ENCODE data around the gene OBSCN. TPM values are rescaled to one million over a fixed set of nuclear protein-coding genes. Genes with fewer than 3 reads are reported as not detected.

Gene OBSCN
- total RNA-seq, 1 donor from 2014 or later = 22.1 TPM

DNA sequence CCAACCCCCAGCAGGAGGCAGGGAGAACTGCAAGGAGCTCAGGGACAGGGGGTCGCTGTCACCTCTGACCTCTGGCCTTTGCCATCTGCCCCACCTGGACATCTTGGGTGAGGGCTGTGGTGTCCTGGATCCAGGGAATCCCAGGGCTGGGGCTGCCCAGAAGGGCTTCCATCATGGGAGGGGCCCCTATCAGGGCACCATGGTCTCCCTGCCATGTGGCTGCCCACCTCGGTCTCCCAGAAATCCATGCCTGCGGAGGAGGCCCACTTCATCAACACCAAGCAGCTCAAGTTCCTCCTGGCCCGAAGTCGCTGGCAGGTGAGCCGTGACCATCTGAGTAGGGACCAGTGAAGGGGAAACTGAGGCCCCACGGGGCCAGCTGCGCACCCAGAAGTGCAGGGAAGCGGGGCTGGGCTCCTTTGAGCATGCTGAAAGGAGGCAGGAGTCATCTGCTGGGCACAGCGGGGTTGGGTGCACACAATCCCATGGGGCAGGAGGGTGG is 162.6 kb downstream of the OBSCN start:
- DNase-seq (ENCODE audit: low spot score) = no peak
- no peak overlapping the region for H3K27ac Mint-ChIP-seq
- H3K27me3 Mint-ChIP-seq (ENCODE audit: low read depth) = no peaks in the 10 kb centered on the region
- no peak overlapping the region for H3K4me3 Mint-ChIP-seq (ENCODE audit: low read depth)
- H3K9me3 Mint-ChIP-seq = no peaks in the 10 kb centered on the region
- no peaks in the 10 kb centered on the region for H3K36me3 Mint-ChIP-seq (ENCODE audit: low read depth)
- intact Hi-C loops (cut with micrococcal nuclease) = no loop called here
- H3K4me1 Mint-ChIP-seq (ENCODE audit: low read depth) = no peaks in the 10 kb centered on the region

DNA sequence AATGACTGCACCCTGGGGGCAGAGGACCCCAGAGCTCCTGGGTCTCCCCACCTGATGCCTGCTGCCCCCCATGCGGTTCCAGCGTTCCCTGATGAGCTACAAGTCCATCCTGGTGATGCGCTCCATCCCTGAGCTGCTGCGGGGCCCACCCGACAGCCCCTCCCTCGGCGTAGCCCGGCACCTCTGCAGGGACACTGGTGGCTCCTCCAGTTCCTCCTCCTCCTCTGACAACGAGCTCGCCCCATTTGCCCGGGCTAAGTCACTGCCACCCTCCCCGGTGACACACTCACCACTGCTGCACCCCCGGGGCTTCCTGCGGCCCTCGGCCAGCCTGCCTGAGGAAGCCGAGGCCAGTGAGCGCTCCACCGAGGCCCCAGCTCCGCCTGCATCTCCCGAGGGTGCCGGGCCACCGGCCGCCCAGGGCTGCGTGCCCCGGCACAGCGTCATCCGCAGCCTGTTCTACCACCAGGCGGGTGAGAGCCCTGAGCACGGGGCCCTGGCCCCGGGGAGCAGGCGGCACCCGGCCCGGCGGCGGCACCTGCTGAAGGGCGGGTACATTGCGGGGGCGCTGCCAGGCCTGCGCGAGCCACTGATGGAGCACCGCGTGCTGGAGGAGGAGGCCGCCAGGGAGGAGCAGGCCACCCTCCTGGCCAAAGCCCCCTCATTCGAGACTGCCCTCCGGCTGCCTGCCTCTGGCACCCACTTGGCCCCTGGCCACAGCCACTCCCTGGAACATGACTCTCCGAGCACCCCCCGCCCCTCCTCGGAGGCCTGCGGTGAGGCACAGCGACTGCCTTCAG is 163.3 kb downstream of the OBSCN start:
- Mint-ChIP-seq H3K4me3 (ENCODE audit: low read depth) (no peak overlapping the region), H3K36me3 (ENCODE audit: low read depth) (no peaks in the 10 kb centered on the region), H3K27ac (no peak overlapping the region), H3K4me1 (ENCODE audit: low read depth) (no peaks in the 10 kb centered on the region), H3K9me3 (no peaks in the 10 kb centered on the region), H3K27me3 (ENCODE audit: low read depth) (no peaks in the 10 kb centered on the region)
- no peak for DNase-seq (ENCODE audit: low spot score)
- intact Hi-C loops (cut with micrococcal nuclease) = no loop called here

DNA sequence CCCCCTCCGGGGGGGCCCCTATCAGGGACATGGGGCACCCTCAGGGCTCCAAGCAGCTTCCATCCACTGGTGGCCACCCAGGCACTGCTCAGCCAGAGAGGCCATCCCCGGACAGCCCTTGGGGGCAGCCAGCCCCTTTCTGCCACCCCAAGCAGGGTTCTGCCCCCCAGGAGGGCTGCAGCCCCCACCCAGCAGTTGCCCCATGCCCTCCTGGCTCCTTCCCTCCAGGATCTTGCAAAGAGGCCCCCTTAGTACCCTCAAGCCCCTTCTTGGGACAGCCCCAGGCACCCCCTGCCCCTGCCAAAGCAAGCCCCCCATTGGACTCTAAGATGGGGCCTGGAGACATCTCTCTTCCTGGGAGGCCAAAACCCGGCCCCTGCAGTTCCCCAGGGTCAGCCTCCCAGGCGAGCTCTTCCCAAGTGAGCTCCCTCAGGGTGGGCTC is 163.9 kb downstream of the OBSCN start:
- H3K36me3 Mint-ChIP-seq (ENCODE audit: low read depth) = no peaks in the 10 kb centered on the region
- no peak overlapping the region for H3K4me3 Mint-ChIP-seq (ENCODE audit: low read depth)
- intact Hi-C loops (cut with micrococcal nuclease) = no loop called here
- H3K27me3 Mint-ChIP-seq (ENCODE audit: low read depth) = no peaks in the 10 kb centered on the region
- H3K4me1 Mint-ChIP-seq (ENCODE audit: low read depth) = no peaks in the 10 kb centered on the region
- DNase-seq (ENCODE audit: low spot score) = no peak
- no peaks in the 10 kb centered on the region for H3K9me3 Mint-ChIP-seq
- no peak overlapping the region for H3K27ac Mint-ChIP-seq

DNA sequence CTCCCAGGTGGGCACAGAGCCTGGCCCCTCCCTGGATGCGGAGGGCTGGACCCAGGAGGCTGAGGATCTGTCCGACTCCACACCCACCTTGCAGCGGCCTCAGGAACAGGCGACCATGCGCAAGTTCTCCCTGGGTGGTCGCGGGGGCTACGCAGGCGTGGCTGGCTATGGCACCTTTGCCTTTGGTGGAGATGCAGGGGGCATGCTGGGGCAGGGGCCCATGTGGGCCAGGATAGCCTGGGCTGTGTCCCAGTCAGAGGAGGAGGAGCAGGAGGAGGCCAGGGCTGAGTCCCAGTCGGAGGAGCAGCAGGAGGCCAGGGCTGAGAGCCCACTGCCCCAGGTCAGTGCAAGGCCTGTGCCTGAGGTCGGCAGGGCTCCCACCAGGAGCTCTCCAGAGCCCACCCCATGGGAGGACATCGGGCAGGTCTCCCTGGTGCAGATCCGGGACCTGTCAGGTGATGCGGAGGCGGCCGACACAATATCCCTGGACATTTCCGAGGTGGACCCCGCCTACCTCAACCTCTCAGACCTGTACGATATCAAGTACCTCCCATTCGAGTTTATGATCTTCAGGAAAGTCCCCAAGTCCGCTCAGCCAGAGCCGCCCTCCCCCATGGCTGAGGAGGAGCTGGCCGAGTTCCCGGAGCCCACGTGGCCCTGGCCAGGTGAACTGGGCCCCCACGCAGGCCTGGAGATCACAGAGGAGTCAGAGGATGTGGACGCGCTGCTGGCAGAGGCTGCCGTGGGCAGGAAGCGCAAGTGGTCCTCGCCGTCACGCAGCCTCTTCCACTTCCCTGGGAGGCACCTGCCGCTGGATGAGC is 164.5 kb downstream of the OBSCN start:
- no peak overlapping the region for H3K4me3 Mint-ChIP-seq (ENCODE audit: low read depth)
- H3K4me1 Mint-ChIP-seq (ENCODE audit: low read depth) = no peaks in the 10 kb centered on the region
- intact Hi-C loops (cut with micrococcal nuclease) = no loop called here
- H3K9me3 Mint-ChIP-seq = no peaks in the 10 kb centered on the region
- H3K36me3 Mint-ChIP-seq (ENCODE audit: low read depth) = no peaks in the 10 kb centered on the region
- no peak overlapping the region for H3K27ac Mint-ChIP-seq
- H3K27me3 Mint-ChIP-seq (ENCODE audit: low read depth) = no peaks in the 10 kb centered on the region
- DNase-seq (ENCODE audit: low spot score) = no peak

DNA sequence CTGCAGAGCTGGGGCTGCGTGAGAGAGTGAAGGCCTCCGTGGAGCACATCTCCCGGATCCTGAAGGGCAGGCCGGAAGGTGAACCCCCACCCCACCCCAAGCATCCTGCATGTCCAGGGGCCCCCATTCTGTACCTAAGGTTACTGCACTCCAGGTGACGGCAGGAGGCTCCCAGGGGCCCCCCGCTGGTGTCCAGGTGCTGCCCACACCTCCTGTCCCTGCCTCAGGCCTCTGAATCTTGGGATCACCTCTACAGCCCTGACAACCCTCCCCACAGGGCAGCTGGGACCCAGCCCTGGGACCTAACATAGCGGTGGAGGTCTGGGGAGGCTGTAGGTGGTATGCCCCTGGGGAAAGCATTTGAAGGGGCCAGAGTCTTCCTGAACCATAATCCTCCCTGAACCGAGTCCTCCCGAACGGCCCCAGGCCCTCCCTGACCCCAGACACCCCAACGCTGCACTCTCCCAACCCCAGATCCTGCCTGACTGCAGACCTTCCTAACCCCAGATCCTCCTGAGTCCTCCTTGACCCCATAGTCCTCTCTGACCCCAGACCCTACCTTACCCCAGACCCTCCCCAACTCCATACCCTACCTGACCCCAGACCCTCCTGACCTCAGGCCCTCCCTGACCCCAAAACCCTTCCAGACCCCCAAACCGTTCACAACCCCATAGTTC is 165.3 kb downstream of the OBSCN start:
- no peaks in the 10 kb centered on the region for H3K27me3 Mint-ChIP-seq (ENCODE audit: low read depth)
- intact Hi-C loops (cut with micrococcal nuclease) = no loop called here
- H3K4me1 Mint-ChIP-seq (ENCODE audit: low read depth) = no peaks in the 10 kb centered on the region
- DNase-seq (ENCODE audit: low spot score) = no peak
- H3K9me3 Mint-ChIP-seq = no peaks in the 10 kb centered on the region
- no peak overlapping the region for H3K27ac Mint-ChIP-seq
- H3K36me3 Mint-ChIP-seq (ENCODE audit: low read depth) = no peaks in the 10 kb centered on the region
- no peak overlapping the region for H3K4me3 Mint-ChIP-seq (ENCODE audit: low read depth)

DNA sequence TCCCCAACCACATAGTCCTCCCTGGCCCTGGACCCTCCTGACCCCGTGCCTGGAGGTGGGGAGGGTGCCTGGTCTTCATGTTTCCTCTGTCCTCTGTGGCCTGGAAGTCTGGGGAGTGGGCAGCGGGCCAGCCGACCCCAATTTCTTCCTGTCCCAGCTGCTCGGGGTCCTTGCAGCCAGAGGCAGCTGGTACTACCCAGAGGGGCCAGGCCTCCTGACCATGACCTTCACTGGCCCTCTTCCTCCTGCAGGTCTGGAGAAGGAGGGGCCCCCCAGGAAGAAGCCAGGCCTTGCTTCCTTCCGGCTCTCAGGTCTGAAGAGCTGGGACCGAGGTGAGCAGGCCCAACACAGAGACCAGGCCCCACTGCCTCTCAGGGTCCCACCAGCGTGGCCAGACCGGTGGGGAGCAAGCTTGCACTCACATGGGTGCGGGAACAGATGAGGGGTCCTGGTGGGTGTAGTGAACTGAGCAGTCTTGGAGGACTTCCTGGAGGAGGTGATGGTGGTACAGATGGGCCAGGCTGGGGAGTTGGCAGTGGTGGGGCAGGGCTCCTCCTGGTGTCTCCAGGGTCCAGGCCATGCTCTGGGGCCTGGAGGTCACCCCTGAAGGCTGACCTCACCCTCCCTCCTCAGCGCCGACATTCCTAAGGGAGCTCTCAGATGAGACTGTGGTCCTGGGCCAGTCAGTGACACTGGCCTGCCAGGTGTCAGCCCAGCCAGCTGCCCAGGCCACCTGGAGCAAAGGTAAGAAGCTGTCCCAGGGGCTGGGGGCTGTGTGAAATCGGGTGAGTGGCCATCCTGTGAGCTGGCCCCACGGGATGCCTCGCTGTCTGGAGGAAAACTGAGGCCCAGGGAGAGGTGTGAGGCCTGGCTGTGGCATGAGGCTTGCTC is 166.1 kb downstream of the OBSCN start:
- no peak for DNase-seq (ENCODE audit: low spot score)

DNA sequence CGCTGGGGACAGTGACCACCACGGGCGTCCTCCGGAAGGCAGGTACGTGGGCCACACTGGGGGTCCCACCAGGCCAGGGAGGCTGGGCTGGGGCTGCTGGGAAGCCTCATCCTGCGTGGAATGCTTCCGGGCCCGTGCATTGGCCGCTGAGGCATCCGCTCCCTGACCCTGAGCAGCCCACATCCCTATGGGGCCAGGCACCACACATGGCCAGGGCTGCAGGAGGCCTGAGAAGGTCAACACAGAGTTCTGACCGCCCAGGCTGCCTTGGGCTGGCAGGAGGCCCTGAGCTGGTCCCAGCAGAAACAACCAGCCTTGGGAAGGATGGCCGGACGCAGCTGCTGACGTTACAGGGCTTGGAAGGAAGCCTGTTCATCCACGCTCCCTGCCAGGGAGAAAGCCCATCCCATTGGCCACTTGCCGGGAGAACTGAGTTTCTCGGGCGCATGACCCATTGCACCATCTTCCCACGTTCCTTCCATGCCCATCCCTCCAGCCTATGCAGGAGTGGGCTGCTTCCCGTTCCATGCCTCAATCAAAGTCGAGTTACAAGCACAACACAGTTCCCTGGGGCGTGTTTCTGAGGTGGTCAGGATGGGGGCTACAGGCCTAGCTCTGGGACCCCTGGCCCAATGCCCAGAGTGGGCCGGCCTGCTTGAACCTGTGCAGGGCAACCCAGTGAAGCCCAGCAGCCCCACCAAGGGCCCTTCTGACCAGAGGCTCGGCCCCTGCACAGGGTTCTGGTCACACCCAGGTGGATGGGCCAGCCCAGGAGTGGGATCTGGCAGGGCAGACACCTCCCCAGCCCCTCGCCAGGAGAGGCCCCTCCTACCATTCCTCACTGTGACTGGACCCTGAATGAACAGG is 167.1 kb downstream of the OBSCN start:
- peaks cover 14% of the 10 kb centered on the region for H3K27me3 Mint-ChIP-seq (ENCODE audit: low read depth)
- H3K36me3 Mint-ChIP-seq (ENCODE audit: low read depth) = no peaks in the 10 kb centered on the region
- intact Hi-C loops (cut with micrococcal nuclease) = no loop called here
- H3K4me3 Mint-ChIP-seq (ENCODE audit: low read depth) = no peak overlapping the region
- DNase-seq (ENCODE audit: low spot score) = no peak
- no peak overlapping the region for H3K27ac Mint-ChIP-seq
- peaks cover 6% of the 10 kb centered on the region for H3K4me1 Mint-ChIP-seq (ENCODE audit: low read depth)
- no peaks in the 10 kb centered on the region for H3K9me3 Mint-ChIP-seq

More for the DNA sequence above, 166.1 kb downstream of the OBSCN start:
- intact Hi-C loops (cut with micrococcal nuclease) = no loop called here
- Mint-ChIP-seq H3K27ac (no peak overlapping the region), H3K4me3 (ENCODE audit: low read depth) (no peak overlapping the region), H3K27me3 (ENCODE audit: low read depth) (peaks cover 4% of the 10 kb centered on the region), H3K9me3 (no peaks in the 10 kb centered on the region), H3K36me3 (ENCODE audit: low read depth) (no peaks in the 10 kb centered on the region), H3K4me1 (ENCODE audit: low read depth) (peaks cover 4% of the 10 kb centered on the region)

DNA sequence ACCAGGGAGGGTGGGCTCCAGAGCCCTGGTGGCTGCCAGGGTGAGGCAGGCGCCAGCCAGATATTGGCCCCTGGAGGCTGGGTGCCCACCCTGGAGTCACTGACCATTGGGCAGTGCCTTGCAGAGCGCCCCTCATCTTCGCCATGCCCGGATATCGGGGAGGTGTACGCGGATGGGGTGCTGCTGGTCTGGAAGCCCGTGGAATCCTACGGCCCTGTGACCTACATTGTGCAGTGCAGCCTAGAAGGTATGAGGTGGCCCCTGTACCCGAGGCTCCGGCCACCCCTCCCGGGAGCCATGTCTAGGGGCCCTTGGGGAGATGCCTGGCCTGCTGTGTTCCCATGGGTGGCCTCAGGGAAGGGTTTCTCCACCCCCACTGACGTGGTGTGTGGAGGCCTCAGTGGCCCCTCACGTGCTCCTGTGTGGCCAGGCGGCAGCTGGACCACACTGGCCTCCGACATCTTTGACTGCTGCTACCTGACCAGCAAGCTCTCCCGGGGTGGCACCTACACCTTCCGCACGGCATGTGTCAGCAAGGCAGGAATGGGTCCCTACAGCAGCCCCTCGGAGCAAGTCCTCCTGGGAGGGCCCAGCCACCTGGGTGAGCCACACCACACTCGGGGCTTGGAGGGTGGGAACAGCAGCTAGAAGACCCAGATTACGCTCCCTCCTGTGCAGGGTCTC is 167.9 kb downstream of the OBSCN start:
- H3K36me3 Mint-ChIP-seq (ENCODE audit: low read depth) = no peaks in the 10 kb centered on the region

DNA sequence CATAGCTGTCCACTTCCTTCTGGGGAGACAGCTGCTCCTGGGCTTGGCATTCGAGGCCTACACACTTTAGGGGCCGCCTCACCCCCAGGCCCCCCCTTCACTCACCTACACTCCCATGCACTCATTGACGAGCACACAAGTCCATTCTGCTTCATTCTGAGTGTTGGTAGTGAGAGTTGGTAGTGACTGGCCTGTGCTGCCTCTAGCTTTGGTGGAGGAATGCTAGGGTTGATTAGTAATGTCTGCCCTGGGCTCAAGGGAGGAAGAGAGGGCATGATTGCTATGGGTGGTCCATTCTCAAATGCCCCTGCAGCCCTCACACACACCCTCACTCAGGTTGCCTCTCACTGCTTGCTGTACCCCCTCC is 168.4 kb downstream of the OBSCN start:
- DNase-seq (ENCODE audit: low spot score) = no peak
- H3K9me3 Mint-ChIP-seq = no peaks in the 10 kb centered on the region
- intact Hi-C loops (cut with micrococcal nuclease) = no loop called here

More for the DNA sequence above, 167.9 kb downstream of the OBSCN start:
- intact Hi-C loops (cut with micrococcal nuclease) = no loop called here
- no peak for DNase-seq (ENCODE audit: low spot score)
- Mint-ChIP-seq H3K27ac (no peak overlapping the region), H3K4me1 (ENCODE audit: low read depth) (peaks cover 6% of the 10 kb centered on the region), H3K27me3 (ENCODE audit: low read depth) (peaks cover 21% of the 10 kb centered on the region), H3K9me3 (no peaks in the 10 kb centered on the region), H3K4me3 (ENCODE audit: low read depth) (no peak overlapping the region)

DNA sequence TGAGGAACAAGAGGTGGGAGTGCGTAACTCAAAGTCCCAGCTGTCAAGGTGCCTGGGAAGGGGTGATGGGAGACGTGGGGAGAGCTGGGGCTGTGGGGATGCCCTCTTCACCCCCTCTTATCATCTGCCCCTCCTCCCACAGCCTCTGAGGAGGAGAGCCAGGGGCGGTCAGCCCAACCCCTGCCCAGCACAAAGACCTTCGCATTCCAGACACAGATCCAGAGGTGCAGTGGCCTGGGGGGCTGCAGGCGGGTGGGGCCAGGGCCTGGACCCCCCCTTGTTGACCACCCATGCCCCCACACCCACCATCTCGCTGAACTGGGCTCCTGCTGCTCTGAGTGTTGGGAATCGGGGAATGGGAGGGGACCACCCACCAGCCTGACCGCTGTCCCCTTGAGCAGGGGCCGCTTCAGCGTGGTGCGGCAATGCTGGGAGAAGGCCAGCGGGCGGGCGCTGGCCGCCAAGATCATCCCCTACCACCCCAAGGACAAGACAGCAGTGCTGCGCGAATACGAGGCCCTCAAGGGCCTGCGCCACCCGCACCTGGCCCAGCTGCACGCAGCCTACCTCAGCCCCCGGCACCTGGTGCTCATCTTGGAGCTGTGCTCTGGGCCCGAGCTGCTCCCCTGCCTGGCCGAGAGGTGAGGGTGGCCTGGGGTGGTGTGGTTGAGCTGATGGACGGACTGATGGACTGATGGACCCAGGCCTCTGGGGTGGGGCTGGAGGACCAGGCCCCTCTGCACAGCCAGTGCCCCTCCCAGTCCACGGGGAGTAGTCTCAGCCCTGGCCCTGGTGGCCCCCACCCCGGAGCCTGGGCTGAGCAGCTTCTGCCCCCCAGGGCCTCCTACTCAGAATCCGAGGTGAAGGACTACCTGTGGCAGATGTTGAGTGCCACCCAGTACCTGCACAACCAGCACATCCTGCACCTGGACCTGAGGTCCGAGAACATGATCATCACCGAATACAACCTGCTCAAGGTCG is 169.1 kb downstream of the OBSCN start:
- no peak for DNase-seq (ENCODE audit: low spot score)
- no peak overlapping the region for H3K27ac Mint-ChIP-seq
- intact Hi-C loops (cut with micrococcal nuclease) = no loop called here
- no peaks in the 10 kb centered on the region for H3K9me3 Mint-ChIP-seq
- H3K27me3 Mint-ChIP-seq (ENCODE audit: low read depth) = peaks cover 30% of the 10 kb centered on the region
- H3K36me3 Mint-ChIP-seq (ENCODE audit: low read depth) = no peaks in the 10 kb centered on the region
- peak overlapping the region; percentile 8 for H3K4me3 Mint-ChIP-seq (ENCODE audit: low read depth)
- peaks cover 6% of the 10 kb centered on the region for H3K4me1 Mint-ChIP-seq (ENCODE audit: low read depth)

More for the DNA sequence above, 168.4 kb downstream of the OBSCN start:
- Mint-ChIP-seq H3K4me1 (ENCODE audit: low read depth) (peaks cover 6% of the 10 kb centered on the region), H3K27me3 (ENCODE audit: low read depth) (peaks cover 26% of the 10 kb centered on the region), H3K27ac (no peak overlapping the region), H3K36me3 (ENCODE audit: low read depth) (no peaks in the 10 kb centered on the region), H3K4me3 (ENCODE audit: low read depth) (no peak overlapping the region)

All from activated T-helper 2 cell treated with anti-CD3 and anti-CD28 coated beads, Interferon-gamma antibody, Interleukin-2, Interleukin-4, amounts not matched to agents 10 μg/mL and 5 μg/mL and 100 μg/mL, durations not matched to agents 14 hours and 24 hours and 36 hours (primary cell).